NCI-H345 treated with DMSO at 0.1 percent for 48 hours (cell line): ENCODE data around the gene ATOH1.

ENCODE experiments used
- DNase-seq: peaks from one replicate; lab custom pipeline; 2025; ENCODE audit not compliant: unreplicated experiment; lab: John Stamatoyannopoulos, UW

Gene ATOH1

DNA sequence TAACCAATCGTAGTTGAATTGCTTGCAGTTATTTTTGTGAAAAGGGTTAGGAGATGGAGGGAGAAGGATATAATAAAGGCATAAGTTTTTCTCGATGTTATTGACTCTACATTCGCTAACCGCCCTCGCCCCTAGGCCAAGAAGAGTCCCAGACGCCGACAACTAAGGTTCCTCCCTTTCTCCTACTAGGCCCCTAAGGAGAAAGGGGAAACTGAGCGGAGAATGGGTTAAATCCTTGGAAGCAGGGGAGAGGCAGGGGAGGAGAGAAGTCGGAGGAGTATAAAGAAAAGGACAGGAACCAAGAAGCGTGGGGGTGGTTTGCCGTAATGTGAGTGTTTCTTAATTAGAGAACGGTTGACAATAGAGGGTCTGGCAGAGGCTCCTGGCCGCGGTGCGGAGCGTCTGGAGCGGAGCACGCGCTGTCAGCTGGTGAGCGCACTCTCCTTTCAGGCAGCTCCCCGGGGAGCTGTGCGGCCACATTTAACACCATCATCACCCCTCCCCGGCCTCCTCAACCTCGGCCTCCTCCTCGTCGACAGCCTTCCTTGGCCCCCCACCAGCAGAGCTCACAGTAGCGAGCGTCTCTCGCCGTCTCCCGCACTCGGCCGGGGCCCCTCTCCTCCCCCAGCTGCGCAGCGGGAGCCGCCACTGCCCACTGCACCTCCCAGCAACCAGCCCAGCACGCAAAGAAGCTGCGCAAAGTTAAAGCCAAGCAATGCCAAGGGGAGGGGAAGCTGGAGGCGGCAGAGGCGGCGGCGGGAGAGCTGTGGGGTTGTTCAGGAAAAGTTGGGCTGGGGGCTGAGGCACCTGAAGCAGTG is 5.9 kb downstream of the ATOH1 start:
- DNase-seq, result no peak

DNA sequence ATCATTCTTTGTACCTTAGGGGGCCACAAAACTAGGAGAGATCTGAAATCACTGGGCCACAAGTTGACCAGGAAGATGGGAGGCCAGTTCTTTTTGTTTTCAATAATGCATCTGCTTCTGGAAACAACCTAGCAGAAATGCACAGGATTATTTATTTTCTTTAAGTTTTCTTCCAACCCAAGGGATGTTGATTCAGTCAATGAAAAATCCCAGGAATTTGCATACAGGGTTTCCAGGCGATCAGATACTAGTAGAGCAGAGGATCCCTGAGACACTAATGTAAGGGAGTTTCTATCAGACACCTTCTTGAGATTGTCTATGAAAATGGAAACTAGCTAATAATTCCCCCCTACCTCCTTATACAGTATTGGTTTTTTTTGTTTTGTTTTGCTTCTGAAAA is 7.4 kb downstream of the ATOH1 start:
- DNase-seq, result no peak

DNA sequence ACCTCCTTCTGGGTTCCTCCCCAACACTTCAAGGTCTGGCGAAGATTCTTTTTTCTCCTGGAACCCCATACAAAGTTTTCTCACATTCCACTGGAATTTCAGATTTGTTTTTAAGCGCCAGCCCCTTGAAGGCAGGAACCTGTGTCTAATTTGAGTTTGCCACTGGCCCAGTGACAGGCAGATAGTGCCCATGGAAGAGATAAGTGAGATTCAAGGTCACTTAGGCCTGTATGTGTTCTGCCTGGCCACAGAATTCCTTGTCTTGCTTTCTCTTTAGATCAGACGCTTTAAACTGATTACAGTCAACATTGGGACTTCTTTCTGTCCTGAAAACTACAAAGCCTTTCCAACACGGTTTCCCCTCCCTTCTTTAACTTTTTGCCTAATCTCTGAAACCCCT is 11.2 kb downstream of the ATOH1 start:
- DNase-seq, result no peak

DNA sequence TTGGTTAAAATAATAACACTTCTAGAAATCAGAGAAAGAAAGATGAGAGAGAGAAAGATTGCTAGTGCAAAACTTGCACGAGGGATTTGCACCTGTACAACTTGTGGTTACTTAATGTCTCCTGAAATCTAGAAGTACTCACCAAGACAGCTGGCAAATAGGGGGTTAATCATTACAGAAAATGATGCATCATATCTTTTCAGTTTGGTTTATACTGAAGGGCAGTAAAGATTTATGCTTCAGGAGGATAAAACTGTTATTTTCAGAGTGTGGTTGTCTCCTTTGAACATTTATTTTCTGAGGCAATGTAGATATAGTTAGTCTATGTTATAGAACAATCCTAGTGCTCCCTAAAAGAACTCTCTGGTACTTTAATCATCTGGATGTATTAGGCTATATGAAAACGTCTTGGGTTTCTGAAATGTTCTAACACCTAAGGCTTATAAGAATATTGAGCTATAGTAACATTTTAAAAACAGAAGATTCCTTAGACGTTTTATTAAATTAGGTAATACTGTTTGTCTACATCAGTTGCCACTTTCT is 13.3 kb downstream of the ATOH1 start:
- no peak for DNase-seq

DNA sequence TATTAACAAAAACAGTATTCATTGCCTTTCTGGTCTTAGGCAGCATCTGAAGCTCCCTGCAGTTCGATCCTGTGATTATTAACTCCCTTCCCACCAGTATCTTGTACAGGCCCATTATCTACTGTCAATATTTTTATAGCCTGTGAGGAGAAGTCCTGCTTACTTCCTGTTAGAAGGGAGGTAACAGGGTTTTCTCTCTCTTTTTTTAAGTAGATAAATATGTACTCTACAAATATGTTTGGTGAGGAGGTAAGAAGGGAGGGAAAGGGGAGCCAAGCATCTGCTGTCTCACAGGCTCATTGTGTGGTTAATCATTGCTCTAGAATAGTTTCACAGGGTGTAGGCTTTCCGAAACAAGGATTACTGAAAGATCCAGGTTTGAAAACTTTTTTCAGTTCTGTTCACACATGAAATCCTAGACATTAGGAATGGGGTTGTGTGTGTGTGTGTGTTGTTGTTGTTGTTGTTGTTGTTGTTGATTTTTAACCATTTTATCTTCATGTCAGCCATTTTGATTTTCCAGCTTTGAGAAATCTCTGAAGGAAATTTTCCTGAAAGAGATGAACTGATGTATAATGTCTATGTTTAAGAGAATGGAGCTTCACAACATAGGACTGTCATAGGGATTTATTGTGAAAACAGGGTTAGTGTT is 14.2 kb downstream of the ATOH1 start:
- no peak for DNase-seq

DNA sequence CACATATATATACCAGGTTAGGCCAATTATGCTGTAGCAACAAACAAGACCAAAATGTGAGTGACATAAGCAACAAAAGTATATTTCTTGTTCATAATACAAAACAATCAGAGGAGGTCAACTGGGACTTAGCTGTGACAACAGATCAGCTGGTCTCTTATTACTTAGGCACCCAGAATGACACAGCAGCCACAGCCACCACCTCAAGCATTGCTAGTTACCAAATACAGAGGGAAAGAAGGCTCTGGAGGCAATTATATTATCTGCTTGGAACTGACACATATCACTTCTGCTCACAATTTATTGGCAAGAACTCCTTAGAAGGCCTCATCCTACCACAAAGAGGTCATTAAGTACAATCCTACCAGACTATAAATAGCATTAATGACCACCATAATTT is 15.2 kb downstream of the ATOH1 start:
- DNase-seq, result no peak

DNA sequence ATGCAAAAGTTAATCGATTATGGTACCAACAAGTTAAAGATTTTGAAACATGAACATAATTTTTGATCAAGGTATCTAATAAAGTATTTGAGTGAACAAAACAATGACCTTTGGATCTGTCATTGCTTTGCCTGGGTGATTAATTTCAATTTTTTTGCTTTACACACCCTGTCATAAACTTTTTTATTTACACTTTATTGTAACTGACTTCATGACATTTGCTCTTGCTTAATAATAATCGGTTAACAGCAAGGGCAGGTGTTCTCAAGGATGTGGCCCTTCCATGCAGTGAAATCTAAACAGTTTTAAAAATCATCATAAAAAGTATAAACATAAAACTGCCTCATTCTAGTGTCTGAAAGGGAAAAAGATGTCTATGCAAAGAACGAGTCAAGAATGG is 24.1 kb downstream of the ATOH1 start:
- no peak for DNase-seq

DNA sequence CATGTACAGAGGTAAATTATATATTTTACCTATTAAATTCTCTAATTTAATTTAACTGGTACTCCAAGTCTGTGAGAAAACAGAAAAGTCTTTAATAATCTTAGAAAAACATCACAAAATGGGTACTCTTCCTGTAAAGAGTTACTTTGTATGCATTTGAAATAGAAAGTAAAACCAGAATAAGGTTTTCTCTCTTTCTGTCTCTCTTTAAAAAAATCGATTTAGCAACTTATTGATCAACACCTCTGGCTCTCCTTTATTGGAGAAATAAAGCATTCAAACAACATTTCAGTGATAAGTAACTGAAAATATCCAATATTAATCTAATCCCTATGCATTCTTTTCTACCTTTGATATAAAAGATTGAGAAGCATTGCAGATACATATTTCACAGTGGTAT is 27.4 kb downstream of the ATOH1 start:
- DNase-seq, result no peak

DNA sequence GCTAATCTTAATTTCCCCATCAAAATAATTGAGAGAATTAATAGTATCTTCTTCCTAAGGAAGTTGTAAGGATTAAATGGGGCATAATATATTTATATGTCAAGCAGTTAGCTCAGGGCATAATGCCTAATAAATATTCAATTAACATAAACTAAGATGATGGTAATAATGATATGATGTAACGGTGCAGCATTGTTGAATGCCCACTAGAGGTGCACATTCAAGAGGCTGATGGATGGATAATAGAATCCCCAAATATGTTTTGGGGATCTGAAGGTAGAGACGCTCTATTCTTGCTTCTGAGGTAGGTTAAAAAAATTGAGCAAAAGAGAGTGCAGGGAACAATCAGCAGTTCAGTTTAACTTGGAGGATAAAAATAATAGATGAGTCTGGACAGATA is 37.1 kb downstream of the ATOH1 start:
- DNase-seq, result no peak

DNA sequence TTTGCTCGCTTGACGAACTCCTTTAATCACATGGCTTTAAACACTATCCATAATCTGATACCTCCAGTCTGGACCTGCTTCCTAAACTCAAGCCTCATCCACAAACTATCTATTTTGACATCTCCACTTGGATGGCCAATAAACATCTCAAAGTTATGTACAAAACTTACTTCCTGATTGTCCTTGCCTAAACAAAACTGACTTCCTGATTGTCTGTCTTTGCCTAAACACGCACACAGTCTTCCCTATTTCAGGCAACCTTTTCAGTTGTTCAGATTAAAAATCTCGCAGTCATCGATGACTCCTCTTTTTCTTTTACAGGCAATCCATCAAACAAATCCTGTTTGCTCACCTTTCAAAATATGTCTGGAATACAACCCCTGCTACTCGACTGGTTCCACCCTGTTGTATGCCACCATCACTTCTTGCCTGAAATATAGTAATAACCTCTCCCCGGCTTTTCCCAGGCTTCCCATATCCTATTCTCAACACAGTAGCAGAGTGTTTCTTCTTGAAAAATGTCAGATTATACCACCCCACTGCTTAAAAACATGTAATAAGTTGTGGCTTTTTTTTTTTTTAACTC is 39.0 kb downstream of the ATOH1 start:
- no peak for DNase-seq

DNA sequence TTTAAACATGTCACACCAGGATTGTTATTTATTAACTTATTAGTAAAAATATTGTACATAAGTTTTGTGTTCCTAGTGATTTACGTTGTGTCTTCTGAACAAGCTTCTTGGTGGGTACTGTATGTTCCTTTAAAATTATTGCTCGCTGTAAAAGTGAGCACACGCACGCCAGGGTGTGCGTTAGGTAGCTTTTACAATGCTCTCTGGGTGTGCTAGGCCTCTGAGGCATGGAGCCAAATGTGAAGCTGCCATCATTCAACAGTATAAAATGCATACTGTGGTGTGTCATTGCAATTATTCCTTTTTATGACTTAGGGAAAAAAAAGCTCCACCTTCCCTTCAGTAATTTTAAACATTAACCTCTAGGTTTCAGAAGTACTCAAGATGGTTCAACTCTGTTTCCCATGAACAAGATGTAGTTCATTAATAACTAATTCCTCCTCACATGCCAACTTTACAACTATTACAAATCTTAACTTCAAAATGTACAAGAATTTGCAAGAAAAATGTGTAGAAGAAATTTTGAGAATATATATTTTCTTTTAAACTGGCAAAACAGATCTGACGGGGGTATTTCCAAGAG is 42.4 kb downstream of the ATOH1 start:
- DNase-seq, result no peak

DNA sequence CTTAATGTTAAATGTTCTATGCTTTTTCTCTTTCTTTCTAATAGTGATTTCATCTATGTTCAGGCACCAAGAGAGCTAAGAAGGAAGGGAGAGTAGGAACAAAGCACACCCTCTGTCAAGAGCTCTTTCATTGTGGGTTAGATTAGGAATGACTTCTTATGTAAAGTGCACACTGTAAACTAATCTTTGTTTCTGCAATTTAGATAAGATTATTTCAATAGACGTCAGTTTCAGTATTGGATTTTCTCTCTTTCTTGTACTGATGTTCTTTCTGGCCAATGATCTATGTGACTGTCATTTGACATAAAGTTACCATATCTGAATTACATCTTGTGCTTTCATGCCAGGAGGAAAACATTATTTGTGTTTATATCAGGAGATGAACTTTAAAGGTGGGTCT is 48.2 kb downstream of the ATOH1 start:
- DNase-seq, result no peak

DNA sequence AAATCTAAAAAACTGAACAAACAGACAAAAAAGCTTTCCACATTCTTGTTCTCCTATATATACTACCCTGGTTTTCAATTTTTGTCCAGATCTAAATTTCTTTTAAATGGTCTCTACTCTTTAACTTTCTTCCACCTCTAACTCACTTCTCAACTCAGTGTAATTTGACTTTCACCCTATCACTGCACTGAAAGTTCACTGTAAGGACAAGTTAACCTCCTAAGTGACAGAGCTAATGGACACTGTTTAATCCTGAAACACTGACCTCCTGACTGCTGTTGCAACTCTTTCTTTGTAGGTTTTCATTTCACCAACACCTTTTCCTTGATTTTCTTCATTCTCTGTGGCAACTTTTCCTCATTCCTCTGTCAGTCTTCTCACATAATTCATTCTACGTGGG is 50.0 kb downstream of the ATOH1 start:
- no peak for DNase-seq

DNA sequence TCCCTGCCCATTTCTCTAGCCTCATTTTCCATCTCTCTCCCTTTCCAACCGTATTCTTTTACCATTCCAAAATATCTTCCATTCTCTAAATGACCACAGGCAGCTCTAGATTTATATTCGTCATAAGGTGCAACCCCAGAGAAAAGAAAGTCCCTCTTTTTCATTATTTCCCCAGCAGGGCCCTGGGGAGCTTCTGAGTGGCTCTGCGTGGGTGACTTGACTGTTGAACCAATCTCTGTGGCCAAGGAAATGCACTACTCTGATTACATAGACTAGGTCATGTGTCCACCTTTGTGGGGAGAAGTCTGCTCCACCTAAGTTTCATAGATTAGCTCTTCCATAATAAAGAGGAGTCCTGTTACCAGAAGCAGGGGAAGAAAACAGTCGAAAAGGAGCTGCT is 51.4 kb downstream of the ATOH1 start:
- DNase-seq, result no peak
